Measurements from ENCODE around the gene ARL15.

The ARL15 gene

DNA sequence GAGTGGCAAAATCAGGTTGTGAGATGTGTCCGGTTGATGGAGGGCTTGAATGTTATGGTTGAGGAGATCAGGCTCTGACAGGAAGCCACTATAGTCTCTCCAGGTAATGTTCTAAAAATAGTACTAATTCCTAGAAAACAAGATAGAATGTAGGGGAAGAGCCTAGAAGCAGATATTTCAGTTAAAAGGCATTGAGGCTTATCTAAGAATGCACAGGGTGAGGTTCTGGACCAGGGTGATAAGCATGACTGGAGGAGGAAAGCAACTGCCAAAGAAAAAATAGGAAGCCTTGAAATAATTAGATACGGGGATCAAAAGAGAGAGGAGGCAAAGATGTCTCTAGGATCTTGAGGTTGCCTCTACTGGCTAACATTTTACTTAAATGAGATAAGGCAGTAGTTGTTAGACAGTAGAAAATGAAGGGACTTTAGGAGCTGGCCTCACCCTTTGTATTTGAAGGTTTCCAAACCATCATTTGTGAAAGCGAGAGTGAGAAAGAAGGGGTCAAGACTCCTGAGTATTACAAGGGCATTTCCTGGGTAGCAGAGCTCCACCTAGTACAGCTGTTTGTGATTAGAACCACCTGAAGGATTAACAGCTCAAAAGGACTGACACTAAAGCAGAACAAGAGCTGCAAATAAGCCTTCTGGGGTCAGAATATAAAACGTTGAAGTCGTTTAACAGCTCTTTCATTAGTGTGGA is 15.4 kb upstream of the ARL15 start:
- Histone ChIP-seq H3K9me3 (no peaks in the 10 kb centered on the region), H3K36me3 (replicated peaks) (no peaks in the 10 kb centered on the region), H3K4me3 (no peak overlapping the region), H3K4me1 (no peaks in the 10 kb centered on the region; the same call in 1 of the 2 replicates), H3K27me3 (ENCODE audit: low read depth) (no peaks in the 10 kb centered on the region)
- in situ Hi-C loops (cut with MboI; ENCODE audit: low sequenced_read_pairs): no loop called here
- no peak for DNase-seq (ENCODE audit: low spot score in 2 of 2)

DNA sequence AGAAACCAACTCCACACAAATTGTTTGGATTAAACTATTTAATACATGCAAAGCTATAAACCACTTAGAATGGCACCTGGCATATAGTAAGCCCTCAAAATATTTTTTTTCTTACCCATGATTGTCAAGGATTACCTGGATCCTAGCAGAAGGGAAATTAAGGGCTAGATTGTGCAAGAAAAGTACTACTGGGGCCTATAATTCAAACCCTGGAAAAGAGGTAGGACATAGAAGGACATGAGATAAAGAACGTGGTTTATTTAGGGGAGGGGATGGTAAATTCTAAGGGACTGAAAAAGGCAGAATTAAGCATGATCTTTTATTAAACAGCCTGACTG is 14.9 kb upstream of the ARL15 start:
- H3K27me3 ChIP-seq (ENCODE audit: low read depth): no peaks in the 10 kb centered on the region
- no peaks in the 10 kb centered on the region for H3K9me3 ChIP-seq
- in situ Hi-C loops (cut with MboI; ENCODE audit: low sequenced_read_pairs): no loop called here
- H3K4me3 ChIP-seq: no peak overlapping the region
- no peaks in the 10 kb centered on the region for H3K36me3 ChIP-seq (replicated peaks)
- DNase-seq (ENCODE audit: low spot score in 2 of 2): no peak
- H3K4me1 ChIP-seq: peaks cover 4% of the 10 kb centered on the region

DNA sequence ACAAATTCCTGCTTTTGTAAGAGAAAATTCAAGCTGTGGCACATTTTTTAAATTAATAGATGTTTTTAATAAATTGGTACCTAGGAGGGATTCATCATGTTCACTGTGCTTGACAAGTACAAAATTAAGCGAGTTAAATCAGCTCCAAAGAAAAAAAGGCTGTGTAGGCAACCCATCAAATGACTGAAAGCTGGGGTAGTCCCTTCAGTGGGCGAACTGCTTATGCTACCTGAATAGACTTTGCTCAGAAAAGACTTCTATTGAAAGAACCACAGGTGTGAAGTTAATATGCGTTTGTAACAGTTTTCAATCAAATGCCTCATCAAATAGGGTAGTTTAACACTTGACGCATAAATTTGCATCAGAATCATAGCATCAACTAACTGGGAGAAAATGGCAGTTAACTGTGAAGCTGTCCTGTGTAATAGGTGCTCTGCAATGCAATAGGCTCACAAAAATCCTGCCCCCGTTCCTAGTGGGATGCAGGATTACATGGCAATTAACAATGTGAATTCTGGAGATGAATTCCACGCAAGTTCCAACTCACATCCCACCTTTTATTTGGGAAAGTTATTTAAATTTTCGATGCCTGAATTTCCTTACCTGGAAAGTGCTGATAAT is 14.4 kb upstream of the ARL15 start:
- no peak for DNase-seq (ENCODE audit: low spot score in 2 of 2)
- in situ Hi-C loops (cut with MboI; ENCODE audit: low sequenced_read_pairs): no loop called here
- H3K27me3 ChIP-seq (ENCODE audit: low read depth): no peaks in the 10 kb centered on the region
- peaks cover 9% of the 10 kb centered on the region for H3K4me1 ChIP-seq
- no peaks in the 10 kb centered on the region for H3K9me3 ChIP-seq
- H3K4me3 ChIP-seq: no peak overlapping the region
- H3K36me3 ChIP-seq (replicated peaks): no peaks in the 10 kb centered on the region

DNA sequence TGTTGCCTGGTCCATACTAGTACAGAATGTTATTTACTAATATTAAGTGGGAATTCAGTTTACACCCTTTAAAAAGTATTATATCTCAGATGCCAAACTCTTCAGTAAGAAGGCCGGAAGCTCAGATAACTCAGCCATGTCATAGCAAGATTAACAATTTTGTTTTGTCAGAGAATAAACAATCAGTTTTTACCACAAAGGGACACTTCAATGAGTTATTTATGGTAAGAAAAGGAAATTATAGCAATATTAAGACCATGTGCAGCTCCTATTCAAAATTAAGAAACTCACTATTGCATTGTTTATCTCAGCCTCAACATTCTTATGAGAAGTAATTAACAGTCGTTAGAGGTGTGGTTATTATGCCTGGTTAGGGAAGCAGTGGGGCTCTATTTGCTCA is 13.1 kb upstream of the ARL15 start:
- H3K4me1 ChIP-seq: peaks cover 11% of the 10 kb centered on the region
- in situ Hi-C loops (cut with MboI; ENCODE audit: low sequenced_read_pairs): no loop called here
- H3K9me3 ChIP-seq: no peaks in the 10 kb centered on the region
- no peak overlapping the region for H3K4me3 ChIP-seq
- no peaks in the 10 kb centered on the region for H3K36me3 ChIP-seq (replicated peaks)
- no peak for DNase-seq (ENCODE audit: low spot score in 2 of 2)
- H3K27me3 ChIP-seq (ENCODE audit: low read depth): no peaks in the 10 kb centered on the region

DNA sequence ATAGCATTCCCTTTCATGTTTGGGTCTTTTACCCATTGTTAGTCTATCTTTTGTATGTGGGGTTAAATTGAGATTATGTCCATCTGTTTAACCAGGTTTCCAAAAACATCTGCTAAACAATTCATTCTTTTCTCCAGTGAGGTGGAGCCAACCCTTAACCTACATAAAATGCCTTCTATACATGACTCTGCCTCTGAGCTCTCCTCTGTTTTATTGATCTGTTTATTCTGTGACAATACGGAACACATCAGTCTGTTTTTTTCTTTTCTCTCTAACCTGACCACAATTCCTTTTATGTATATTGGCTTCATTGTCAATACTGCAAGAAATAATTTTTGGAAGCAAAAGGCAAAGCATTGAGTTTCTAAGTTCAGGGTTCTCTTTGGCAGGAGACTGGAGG is 9.9 kb upstream of the ARL15 start:
- Histone ChIP-seq H3K36me3 (replicated peaks) (no peaks in the 10 kb centered on the region), H3K4me1 (peaks cover 11% of the 10 kb centered on the region), H3K27me3 (ENCODE audit: low read depth) (no peaks in the 10 kb centered on the region), H3K9me3 (no peaks in the 10 kb centered on the region), H3K4me3 (no peak overlapping the region)
- in situ Hi-C loops (cut with MboI; ENCODE audit: low sequenced_read_pairs): no loop called here
- peak in 1 of 2 experiments; percentile 84 for DNase-seq (ENCODE audit: low spot score in 2 of 2)

DNA sequence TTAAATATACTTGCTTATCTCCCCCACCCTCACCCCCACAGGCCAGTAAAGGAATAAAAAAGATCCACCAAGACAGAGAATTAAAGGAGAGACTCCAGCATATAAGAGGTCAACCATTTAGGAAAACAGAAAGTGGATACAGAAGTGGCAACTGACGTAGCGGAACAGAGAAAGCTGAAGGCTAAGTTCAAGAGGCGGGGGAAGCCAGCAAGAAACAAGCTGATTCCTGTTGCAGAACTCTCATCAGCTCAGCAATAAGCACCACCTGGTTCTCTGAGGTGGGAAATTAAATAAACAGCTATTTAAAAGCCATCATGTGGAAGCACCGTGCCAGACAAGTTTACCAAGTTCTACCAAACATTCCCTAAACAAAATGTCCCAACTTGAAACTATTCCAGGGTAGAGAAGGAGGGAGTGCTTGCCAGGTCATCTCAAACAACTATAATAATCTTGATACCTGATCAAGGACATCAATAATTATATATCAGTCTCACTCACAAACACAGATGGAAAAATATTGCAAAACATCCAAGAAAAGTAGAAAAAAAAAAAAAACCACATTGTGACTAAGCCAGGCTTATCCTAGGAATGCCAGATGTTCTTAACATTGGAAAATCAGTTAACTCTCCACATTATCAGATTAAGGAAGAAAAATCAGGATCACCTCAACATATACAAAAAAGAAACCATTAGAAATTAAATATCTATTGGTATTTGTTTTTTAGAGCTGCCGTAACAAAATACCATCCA is 7.3 kb upstream of the ARL15 start:
- DNase-seq (ENCODE audit: low spot score in 2 of 2): no peak
- in situ Hi-C loops (cut with MboI; ENCODE audit: low sequenced_read_pairs): no loop called here

DNA sequence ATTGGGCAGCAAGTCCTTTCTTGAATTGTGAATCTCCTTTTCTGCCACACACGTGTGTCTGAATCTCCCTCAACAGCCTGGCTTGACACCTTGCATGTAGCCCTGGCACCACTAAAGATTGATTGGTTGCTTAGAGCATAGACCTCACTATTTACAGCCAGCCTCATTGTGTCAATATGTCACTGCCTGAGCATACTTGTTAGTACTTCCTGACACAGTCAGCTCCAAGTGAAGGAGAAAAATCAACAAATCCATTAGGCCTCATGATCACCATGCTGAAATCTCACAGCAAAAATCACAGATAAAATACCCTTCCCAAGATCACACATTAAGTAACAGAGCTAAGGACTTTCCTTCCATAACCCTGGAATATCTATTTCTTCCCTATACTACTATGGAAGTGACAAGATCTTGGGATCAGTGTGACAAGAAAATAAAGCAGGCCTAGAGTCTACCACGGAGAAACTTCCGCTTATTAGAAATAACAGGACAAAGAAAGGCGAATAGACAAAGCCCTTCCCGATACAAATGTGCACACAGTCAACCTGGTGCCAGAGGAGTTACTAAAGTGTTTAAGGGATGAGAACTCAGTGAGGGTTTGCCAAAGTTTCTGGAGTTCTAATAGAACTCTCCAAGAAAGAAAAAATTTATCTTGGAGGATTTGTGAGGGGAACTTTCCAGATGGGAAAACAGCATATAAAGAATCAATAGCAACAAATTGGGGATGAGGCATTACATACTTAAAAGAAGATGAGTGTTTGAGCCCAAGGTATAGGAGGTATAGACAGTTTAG is 5.6 kb upstream of the ARL15 start:
- DNase-seq (ENCODE audit: low spot score in 2 of 2): no peak
- Histone ChIP-seq H3K36me3 (replicated peaks) (no peaks in the 10 kb centered on the region), H3K9me3 (no peaks in the 10 kb centered on the region), H3K4me3 (no peak overlapping the region), H3K27me3 (ENCODE audit: low read depth) (no peaks in the 10 kb centered on the region), H3K4me1 (peaks cover 11% of the 10 kb centered on the region)
- in situ Hi-C loops (cut with MboI; ENCODE audit: low sequenced_read_pairs): no loop called here

More for the DNA sequence above, 7.3 kb upstream of the ARL15 start:
- Histone ChIP-seq H3K27me3 (ENCODE audit: low read depth) (no peaks in the 10 kb centered on the region), H3K4me1 (peaks cover 11% of the 10 kb centered on the region), H3K4me3 (no peak overlapping the region), H3K9me3 (no peaks in the 10 kb centered on the region), H3K36me3 (replicated peaks) (no peaks in the 10 kb centered on the region)

DNA sequence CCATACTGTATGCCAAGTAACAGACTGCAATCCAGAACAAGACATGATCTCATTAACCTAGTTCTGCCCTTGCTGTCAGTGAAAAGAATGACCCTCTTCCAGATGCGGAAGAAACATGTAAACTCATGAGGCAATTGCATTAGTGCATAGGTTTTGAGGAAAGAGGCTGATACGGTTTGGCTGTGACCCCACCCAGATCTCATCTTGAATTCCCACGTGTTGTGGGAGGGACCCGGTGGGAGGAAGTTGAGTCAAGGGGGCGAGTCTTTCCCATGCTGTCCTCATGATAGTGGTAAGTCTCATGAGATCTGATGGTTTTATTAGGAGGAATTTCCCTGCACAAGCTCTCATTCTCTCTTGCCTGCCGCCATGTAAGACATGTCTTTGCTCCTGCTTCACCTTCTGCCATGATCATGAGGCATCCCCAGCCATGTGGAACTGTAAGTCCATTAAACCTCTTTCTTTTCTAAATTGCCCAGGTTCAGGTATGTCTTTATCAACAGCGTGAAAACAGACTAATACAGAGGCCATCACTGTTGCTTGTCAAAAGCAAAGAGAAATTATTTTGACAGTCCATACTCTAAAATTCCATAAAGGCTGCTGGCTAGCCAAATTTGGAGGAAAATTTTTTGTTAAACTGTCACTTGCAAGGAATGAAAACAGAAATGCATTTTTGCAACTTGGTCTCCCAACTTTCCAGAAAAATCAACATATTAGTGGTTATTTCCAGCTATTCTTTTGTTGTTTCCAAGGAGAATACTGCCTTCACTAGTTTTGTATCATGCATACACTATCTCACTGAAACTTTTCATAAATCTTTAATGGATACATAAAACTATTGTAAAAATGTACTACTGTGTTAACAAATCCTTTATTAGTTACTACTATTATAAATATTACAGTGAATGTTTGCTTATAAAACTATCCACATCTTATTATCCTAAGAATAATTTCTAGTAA is 3.2 kb upstream of the ARL15 start:
- no peaks in the 10 kb centered on the region for H3K9me3 ChIP-seq
- in situ Hi-C loops (cut with MboI; ENCODE audit: low sequenced_read_pairs): loop anchor here (5.0 kb wide), 1 partner anchor 94 kb away; no protein-coding TSS in a partner anchor
- no peak for DNase-seq (ENCODE audit: low spot score in 2 of 2)
- no peaks in the 10 kb centered on the region for H3K36me3 ChIP-seq (replicated peaks)
- H3K4me1 ChIP-seq: peaks cover 8% of the 10 kb centered on the region
- 0 out of 2 replicates have a peak, but pooled peaks cover under 1% of the 10 kb centered on the region for H3K27me3 ChIP-seq (ENCODE audit: low read depth)
- H3K4me3 ChIP-seq: no peak overlapping the region

DNA sequence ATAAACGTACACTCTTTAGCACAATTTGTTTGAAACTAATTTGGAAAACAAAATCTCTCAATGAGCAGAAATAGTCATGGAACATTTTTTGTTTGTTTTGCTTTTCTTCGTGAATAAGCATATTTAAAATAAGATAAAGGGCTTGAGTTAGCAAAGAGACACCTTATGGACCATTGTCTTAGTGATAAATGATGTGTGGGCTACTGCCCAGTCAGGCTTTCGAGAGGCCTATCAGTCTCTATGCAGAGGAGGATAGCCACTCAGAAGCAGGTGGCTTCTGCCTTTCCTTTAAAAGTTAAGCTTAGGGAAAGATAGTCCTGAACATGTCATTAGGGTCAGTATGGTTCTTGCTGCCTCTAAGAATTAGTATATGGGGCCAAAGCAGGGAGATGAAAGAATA is 2.1 kb upstream of the ARL15 start:
- DNase-seq (ENCODE audit: low spot score in 2 of 2): no peak
- Histone ChIP-seq H3K4me1 (peaks cover 11% of the 10 kb centered on the region), H3K27me3 (ENCODE audit: low read depth) (0 out of 2 replicates have a peak, but pooled peaks cover 2% of the 10 kb centered on the region), H3K4me3 (no peak overlapping the region), H3K9me3 (no peaks in the 10 kb centered on the region), H3K36me3 (replicated peaks) (no peaks in the 10 kb centered on the region)
- in situ Hi-C loops (cut with MboI; ENCODE audit: low sequenced_read_pairs): loop anchor here (5.0 kb wide), 1 partner anchor 95 kb away; no protein-coding TSS in a partner anchor

DNA sequence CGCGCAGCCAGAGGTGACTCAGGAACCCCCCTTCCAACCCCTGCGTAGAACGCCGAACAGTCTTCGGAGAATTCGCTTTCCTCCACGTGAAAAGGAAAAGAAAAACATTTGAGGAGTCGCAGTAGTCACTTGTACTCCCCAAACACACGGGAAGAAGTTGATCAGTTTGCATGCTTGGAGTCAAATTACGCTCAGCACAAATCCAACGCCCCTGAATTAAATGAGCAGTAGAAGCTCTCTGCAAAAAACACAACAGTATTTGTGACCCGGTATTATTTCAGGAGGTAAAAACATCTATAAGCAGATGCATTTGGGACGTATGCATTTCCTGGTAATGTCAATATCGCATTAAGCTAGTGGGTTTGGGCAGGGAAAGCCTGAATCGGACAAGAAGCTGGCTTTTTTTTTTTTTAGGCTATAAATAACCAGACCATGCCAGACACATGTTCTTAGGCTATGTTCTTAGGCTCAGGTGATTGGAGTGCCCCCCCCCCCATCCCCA is 854 bp upstream of the ARL15 start:
- Histone ChIP-seq H3K4me3 (peak overlapping the region; percentile 62), H3K36me3 (replicated peaks) (no peaks in the 10 kb centered on the region), H3K4me1 (peaks cover 11% of the 10 kb centered on the region), H3K9me3 (no peaks in the 10 kb centered on the region), H3K27me3 (ENCODE audit: low read depth) (0 out of 2 replicates have a peak, but pooled peaks cover 2% of the 10 kb centered on the region)
- in situ Hi-C loops (cut with MboI; ENCODE audit: low sequenced_read_pairs): loop anchor here (5.0 kb wide), 1 partner anchor 96 kb away; no protein-coding TSS in a partner anchor
- DNase-seq (ENCODE audit: low spot score in 2 of 2): peak in 1 of 2 experiments; percentile 28

DNA sequence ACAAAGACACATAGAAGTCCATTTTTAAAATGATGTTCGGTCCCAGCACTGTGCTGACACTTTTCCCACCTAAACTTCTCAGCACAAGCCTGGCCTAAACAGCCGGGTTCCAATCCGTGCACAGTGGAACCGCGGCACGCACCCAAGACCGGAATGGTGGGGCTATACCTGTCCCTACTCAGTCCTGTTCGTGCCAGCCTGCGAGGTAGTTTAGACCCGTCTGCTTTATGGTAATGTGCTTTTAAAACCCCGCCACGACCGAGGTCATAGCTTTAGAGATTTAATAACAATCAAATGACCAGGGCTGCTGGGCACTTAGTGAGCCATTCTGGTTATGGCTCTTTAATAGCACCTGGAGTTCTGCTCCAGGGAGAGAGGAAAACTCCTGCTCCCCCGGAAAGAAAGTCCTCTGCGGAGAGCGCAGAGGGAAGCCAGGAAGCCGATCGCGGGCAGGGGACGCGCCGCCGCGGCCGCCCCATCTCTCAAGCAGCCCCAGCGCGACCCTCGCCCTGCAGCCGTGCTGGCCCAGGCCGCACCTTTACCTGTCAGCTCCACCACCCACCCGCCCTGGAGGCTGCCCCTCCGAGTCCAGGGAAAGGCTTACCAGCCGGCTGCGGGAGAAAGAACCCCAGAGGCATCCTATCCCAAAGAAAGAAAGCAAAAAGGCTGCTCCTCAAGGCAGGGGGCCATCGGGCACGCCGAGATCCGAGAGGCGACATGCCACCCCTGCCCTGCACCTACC is 511 bp downstream of the ARL15 start:
- Histone ChIP-seq H3K27me3 (ENCODE audit: low read depth) (0 out of 2 replicates have a peak, but pooled peaks cover 2% of the 10 kb centered on the region), H3K4me3 (peak overlapping the region; percentile 62), H3K9me3 (no peaks in the 10 kb centered on the region), H3K4me1 (peaks cover 11% of the 10 kb centered on the region), H3K36me3 (replicated peaks) (no peaks in the 10 kb centered on the region)
- DNase-seq (ENCODE audit: low spot score in 2 of 2): peak; percentile 32 to 45
- in situ Hi-C loops (cut with MboI; ENCODE audit: low sequenced_read_pairs): loop anchor here (5.0 kb wide), 1 partner anchor 97 kb away; no protein-coding TSS in a partner anchor

DNA sequence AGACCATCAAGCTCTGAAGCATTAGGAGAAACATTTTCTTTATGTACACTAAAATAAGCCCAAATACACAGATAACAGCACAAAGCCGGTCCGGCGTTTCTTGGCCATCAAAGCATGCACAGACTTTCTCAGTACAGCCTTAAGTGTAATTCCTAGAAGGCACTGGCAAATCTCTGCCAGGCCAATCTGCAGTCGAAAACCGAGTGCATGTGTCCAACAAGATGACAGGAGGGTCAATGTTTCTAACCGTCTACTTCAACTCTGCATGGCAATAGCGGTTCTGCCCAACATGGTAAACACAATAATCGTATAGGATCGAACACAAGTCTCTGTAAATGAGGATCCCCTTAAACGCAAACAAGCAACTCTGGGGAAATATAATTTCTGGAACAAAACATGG is 1.1 kb downstream of the ARL15 start:
- Histone ChIP-seq H3K4me3 (peak overlapping the region; percentile 62), H3K4me1 (peaks cover 11% of the 10 kb centered on the region), H3K9me3 (no peaks in the 10 kb centered on the region), H3K27me3 (ENCODE audit: low read depth) (0 out of 2 replicates have a peak, but pooled peaks cover 2% of the 10 kb centered on the region), H3K36me3 (replicated peaks) (no peaks in the 10 kb centered on the region)
- in situ Hi-C loops (cut with MboI; ENCODE audit: low sequenced_read_pairs): no loop called here
- DNase-seq (ENCODE audit: low spot score in 2 of 2): peak in 1 of 2 experiments; percentile 13

Measured in HAP-1 (cell line).